HL-60/S4 (cell line): ENCODE measurements around the gene GRIN2C.
"Not testable (repeated sequence)": the region's sequence is repeated elsewhere in the genome, so short reads cannot be mapped to it uniquely, and the experiment has no call there.

ENCODE experiments used
- in situ Hi-C: fragments of 300-500 bp; cut with MboI; formaldehyde crosslinking; loops from 2 replicates; pipeline ENCODE4 v1.14.3; 2022; ENCODE audit warnings: low sequenced_read_pairs

GRIN2C gene

GRCh38 chr17:74859459-74860228 is at the start of gene GRIN2C:
Gene GRIN2C (minus strand): TSS chr17:74859885. CDS start chr17:74855092, 4,793 bp downstream.
- in situ Hi-C loops, result loop anchor here (5.0 to 10.0 kb wide), 2 partner anchors 67 to 205 kb away; no protein-coding TSS in a partner anchor

DNA sequence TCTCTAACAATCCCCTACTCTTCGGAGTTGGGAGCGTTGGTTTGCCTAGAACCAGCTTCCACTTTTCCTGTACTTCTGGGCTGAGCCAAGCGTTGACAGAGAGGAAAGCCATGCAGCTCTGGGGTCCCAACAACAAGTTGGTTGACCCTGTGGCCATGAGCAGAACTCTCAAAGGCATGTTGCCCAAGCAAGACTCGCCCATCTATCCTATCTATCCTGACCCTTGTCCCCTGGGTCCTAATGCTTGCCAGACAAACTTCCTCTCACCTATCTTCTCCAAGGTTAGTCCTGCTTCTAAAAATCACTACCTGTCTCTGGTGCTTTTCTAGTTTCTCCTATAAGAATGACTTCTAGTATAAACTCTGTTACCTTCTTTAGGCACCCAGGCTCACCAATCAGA is 49.4 kb upstream of the GRIN2C start:
- in situ Hi-C loops, result not testable (repeated sequence)

GRCh38 chr17:74907012-74907411 is 47.3 kb upstream of the GRIN2C start:
- in situ Hi-C loops, result no loop called here

GRCh38 chr17:74906214-74906793 is 46.6 kb upstream of the GRIN2C start:
- in situ Hi-C loops, result not testable (repeated sequence)

- in situ Hi-C loops, result no loop called here
Observed at GRCh38 chr17:74904687-74905409, 45.2 kb upstream of the GRIN2C start.

- in situ Hi-C loops, result no loop called here
Observed at GRCh38 chr17:74903671-74904070, 44.0 kb upstream of the GRIN2C start.

GRCh38 chr17:74903034-74903433 is 43.3 kb upstream of the GRIN2C start:
- in situ Hi-C loops, result no loop called here

DNA sequence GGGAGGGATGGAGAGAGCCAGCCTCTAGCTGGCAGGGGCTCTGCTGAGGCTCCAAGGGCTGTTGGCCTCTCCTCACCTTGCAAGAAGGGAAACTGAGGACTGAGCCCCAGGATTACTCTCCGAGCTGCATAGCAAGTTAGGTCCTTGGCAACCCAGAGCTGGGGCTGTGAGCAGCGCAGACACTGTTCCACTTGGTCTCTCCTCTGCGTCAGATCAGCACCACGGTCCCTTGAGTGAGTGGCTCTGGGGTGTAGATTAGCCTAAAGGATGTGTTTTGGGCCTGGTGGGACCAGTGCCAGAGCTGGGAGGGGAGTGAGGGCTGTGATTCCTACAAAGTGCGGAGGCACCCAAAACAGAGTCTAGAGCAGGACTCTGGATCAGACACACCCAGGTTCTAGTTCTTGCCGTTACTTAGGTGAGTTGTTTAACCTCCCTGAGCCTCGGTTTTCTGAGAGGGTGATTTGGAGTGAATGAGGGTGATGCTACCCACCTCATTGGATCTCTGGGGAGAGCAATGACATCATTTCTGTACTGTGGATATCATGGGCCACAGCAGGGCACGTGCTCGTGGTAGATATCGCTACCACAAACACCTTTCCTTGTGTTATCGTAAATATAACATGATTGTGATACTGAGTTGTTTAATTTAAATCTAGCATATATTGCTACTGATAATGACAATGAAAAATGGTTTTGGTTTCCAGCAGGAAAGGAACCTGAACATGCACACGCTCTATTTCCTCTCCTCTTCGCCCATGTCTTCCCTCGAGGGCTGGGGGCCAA is 41.9 kb upstream of the GRIN2C start:
- in situ Hi-C loops, result no loop called here

DNA sequence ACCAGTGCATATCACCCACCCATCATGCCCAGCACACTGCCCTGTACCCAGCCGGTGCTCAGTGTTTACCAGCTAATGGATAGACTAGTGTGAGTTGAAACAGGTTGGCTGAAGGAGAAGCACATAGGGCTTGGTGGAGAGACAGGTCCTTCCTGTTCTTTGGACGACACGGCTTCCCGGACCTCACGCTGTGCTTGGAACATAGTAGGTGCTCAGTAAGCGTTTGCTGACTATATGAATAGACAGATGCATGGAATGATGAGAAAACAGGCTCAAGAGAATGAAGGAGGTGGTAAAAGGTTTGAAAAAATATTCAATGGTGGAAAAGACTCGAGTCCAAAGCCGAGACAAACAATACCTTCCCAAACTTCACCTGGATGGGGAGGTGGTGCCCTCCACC is 40.5 kb upstream of the GRIN2C start:
- in situ Hi-C loops, result no loop called here

GRCh38 chr17:74898376-74898946 is 38.8 kb upstream of the GRIN2C start:
- in situ Hi-C loops, result no loop called here

- in situ Hi-C loops, result no loop called here
Observed at GRCh38 chr17:74893936-74894671, 34.4 kb upstream of the GRIN2C start.

DNA sequence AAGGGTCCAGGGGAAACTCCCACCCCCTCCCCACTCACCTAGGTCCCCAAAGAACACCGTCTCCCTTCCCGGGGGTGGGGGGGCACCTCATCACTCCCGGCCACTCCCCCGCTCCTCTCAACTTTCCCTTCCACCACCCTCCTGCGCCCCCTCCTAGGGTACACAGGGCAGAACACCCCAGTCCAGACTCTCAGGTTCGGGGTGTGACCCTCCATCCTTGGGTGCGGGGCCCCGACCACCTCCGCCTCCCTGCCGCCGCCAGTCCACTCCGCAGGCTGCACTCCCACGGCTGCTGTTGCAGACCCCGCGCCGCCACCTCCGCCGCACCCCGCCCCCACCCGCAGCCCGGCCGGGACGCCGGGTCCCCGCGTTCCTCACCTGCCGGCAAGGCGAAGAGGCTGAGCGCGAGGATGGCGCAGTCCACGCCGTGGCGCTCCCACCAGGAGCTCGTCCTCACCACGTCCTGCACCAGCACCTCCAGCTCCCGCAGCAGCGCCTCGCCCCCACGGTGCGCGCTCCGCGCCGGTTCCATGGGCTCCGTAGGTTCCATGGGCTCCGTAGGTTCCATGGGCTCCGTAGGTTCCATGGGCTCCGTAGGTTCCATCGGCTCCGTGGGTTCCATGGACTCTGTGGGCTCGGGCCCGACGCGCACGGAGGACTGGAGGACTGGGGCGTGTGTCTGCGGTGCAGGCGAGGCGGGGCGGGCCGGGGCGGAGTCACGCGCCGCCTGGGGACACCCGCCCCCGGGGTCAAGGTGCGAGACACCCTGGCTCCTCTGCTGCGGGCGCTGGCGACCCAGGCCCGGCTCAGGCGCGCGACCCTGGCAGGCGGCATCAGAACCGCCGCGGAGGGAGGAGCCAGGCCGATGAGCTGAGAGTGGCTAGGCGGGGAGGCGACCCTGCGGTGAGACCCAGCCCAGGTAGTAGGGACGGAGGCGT is 33.6 kb upstream of the GRIN2C start, which contains the start of gene FADS6:
FADS6 (minus strand) TSS at position 660 of the 938 bp plus-strand sequence; CDS start at position 622, 38 bp downstream.
- in situ Hi-C loops, result no loop called here

DNA sequence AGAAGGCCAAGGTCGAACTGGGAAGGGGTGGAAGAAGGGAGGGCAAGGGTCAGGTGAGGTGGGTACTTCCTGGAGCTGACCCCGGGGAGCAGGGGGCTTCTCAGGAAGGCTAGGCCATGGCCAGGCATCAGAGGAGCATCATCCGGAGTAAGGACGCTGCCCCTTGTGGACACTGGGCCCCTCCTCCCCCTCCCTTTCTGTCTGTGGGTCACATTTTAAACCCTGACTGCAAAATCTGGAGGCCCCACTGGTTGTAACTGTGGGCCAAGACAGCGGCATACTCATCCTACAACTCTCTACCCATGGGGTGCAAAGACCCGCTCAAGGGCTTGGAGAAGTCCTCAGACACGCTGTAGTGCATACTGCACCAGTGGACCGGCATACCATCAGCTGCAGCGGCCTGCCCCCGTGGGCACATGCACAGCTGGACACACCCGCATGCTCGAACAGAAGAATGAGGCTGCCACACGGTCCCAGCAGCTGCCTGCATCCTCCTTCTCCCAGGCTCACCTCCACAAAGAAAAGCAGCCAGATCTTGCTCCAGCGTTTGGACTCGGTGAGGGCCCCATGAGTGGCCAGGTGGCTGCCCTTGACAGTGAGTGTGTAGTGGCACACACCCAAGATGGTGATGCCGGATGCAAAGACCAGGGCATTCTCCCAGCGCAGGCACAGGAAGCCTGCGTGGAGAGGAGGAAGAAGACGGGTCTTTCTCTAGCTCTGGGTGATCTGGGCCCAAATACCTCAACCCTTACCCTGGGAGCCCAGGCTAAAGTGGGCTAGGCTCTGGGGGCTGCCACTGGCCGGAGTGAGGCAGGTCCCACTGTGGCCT is 32.5 kb upstream of the GRIN2C start:
- in situ Hi-C loops, result no loop called here

- in situ Hi-C loops, result no loop called here
Observed at GRCh38 chr17:74890554-74890953, 30.9 kb upstream of the GRIN2C start.

- in situ Hi-C loops, result no loop called here
Observed at GRCh38 chr17:74888469-74888868, 28.8 kb upstream of the GRIN2C start.

- in situ Hi-C loops, result no loop called here
Observed at GRCh38 chr17:74883241-74883745, 23.6 kb upstream of the GRIN2C start.

DNA sequence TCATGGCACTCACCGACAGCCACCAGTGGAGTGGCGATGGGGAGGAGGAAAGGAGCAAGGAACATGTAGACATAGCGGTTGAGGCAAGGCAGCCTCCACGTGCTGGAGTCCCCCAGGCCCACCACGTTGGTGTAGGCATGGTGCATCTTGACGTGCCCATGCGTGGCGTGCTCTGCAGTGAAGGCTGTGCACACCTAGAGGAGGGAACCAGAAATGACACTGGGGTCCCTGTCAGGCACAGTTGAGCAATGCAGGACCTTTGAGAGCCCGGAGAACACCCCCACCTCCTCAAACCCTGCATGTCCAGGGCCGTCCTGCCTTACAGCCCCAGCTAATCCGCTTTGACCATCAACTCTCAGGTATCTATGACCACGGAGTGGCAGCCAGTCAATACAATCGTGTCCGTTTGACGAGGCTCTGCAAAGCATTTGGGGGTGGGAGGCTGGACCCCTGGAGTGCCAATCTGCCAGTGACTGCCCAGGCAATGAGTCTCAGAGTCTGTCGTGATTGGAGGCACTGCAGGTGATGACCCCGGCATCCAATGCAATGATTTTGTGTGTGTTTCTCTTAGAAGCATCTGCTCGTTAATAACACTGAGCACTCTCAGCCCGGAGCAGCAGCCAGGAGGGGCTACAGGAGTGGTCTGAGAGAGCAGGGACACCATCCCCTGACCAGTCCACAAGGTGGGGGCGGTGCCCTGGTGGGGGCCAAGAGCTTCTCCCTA is 23.0 kb upstream of the GRIN2C start:
- in situ Hi-C loops, result no loop called here
